Measurements from ENCODE around the gene KCNK13. TPM values are rescaled to one million over a fixed set of nuclear protein-coding genes. Genes with fewer than 3 reads are reported as not detected.

KCNK13 gene
- total and polyA plus RNA-seq, 9 of the 15 experiments (the other 6 are each of a cell fraction or from before 2014, with no cell fraction given): 0.03 to 0.05 TPM; not detected in 7

DNA sequence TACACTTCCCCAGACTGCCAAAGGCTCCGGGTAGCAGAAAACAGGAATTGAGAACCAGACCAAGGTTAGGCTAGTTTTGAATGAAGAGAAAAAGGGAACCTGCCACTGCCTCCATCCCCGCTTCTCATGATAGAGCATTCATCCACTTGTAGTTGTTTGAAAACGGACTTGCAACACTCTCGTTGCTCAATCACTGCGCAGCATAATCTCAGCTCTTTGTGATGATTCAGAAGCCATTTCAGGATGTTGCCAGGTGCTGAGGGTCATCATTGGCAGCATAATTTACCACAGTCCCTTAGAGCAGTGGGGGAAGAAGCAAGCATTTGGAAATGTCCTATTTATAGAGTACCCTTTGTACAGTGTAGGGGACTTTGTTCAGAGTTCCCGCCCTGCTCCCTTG, 25.6 kb downstream of the KCNK13 start:
- H3K4me2 ChIP-seq (ENCODE audit: insufficient read depth, low read length): no peak overlapping the region

More for the DNA sequence above, 25.6 kb downstream of the KCNK13 start:
- no peak for TF ChIP-seq ZNF175 (CRISPR knock-in tag; IDR thresholded peaks at IDR 0.05; ENCODE audit: low read depth)
- TF ChIP-seq, protein P1, sequence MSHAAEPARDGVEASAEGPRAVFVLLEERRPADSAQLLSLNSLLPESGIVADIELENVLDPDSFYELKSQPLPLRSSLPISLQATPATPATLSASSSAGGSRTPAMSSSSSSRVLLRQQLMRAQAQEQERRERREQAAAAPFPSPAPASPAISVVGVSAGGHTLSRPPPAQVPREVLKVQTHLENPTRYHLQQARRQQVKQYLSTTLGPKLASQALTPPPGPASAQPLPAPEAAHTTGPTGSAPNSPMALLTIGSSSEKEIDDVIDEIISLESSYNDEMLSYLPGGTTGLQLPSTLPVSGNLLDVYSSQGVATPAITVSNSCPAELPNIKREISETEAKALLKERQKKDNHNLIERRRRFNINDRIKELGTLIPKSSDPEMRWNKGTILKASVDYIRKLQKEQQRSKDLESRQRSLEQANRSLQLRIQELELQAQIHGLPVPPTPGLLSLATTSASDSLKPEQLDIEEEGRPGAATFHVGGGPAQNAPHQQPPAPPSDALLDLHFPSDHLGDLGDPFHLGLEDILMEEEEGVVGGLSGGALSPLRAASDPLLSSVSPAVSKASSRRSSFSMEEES (CRISPR knock-in tag; IDR thresholded peaks at IDR 0.05): no peak
- TF ChIP-seq, protein P2, sequence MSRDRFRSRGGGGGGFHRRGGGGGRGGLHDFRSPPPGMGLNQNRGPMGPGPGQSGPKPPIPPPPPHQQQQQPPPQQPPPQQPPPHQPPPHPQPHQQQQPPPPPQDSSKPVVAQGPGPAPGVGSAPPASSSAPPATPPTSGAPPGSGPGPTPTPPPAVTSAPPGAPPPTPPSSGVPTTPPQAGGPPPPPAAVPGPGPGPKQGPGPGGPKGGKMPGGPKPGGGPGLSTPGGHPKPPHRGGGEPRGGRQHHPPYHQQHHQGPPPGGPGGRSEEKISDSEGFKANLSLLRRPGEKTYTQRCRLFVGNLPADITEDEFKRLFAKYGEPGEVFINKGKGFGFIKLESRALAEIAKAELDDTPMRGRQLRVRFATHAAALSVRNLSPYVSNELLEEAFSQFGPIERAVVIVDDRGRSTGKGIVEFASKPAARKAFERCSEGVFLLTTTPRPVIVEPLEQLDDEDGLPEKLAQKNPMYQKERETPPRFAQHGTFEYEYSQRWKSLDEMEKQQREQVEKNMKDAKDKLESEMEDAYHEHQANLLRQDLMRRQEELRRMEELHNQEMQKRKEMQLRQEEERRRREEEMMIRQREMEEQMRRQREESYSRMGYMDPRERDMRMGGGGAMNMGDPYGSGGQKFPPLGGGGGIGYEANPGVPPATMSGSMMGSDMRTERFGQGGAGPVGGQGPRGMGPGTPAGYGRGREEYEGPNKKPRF (IDR thresholded peaks at IDR 0.05; ENCODE audit: low read depth, low read length): no peak
- TF ChIP-seq BRCA1 (IDR thresholded peaks at IDR 0.05): no peak
- no peak for TF ChIP-seq BRCA1 (CRISPR knock-in tag; IDR thresholded peaks at IDR 0.05)
- no peak for TF ChIP-seq EP300 (IDR thresholded peaks at IDR 0.05; ENCODE audit: low read length)
- TF ChIP-seq MIER1 (IDR thresholded peaks at IDR 0.05; ENCODE audit: low read depth): no peak
- TF ChIP-seq NFIX (CRISPR knock-in tag; IDR thresholded peaks at IDR 0.05; ENCODE audit: low read depth): no peak
- TF ChIP-seq, protein P3, sequence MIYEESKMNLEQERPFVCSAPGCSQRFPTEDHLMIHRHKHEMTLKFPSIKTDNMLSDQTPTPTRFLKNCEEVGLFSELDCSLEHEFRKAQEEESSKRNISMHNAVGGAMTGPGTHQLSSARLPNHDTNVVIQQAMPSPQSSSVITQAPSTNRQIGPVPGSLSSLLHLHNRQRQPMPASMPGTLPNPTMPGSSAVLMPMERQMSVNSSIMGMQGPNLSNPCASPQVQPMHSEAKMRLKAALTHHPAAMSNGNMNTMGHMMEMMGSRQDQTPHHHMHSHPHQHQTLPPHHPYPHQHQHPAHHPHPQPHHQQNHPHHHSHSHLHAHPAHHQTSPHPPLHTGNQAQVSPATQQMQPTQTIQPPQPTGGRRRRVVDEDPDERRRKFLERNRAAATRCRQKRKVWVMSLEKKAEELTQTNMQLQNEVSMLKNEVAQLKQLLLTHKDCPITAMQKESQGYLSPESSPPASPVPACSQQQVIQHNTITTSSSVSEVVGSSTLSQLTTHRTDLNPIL (CRISPR knock-in tag; IDR thresholded peaks at IDR 0.05): no peak
- TF ChIP-seq, protein P4, sequence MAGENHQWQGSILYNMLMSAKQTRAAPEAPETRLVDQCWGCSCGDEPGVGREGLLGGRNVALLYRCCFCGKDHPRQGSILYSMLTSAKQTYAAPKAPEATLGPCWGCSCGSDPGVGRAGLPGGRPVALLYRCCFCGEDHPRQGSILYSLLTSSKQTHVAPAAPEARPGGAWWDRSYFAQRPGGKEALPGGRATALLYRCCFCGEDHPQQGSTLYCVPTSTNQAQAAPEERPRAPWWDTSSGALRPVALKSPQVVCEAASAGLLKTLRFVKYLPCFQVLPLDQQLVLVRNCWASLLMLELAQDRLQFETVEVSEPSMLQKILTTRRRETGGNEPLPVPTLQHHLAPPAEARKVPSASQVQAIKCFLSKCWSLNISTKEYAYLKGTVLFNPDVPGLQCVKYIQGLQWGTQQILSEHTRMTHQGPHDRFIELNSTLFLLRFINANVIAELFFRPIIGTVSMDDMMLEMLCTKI (IDR thresholded peaks at IDR 0.05; ENCODE audit: partially characterized antibody): no peak
- no peak for TF ChIP-seq TAF1 (IDR thresholded peaks at IDR 0.05; ENCODE audit: control insufficient read depth, extremely low read depth, insufficient read depth, low read length, severe bottlenecking)
- in situ Hi-C loops (cut with MboI): no loop called here
- ATAC-seq: no peak
- no peak overlapping the region for H3K27ac ChIP-seq (ENCODE audit: extremely low read depth, low read depth, low read length)
- no peak overlapping the region for H3K9ac ChIP-seq (ENCODE audit: insufficient read depth in 1 of 2, low read depth in 2 of 2, low read length in 2 of 2)
- H3K4me1 ChIP-seq (replicated peaks in 1 of 2; ENCODE audit: control insufficient read depth in 2 of 2, insufficient read depth in 2 of 2, low read length in 2 of 2): no peaks in the 10 kb centered on the region
- no peak for FAIRE-seq
- WGBS (ENCODE audit: insufficient coverage, low coverage, missing lambda C conversion rate): 0% methylated on average over 6 of the region's 6 CpGs
- intact Hi-C loops (cut with micrococcal nuclease): no loop called here
- no peak for DNase-seq (ENCODE audit: extremely low read depth in 1 of 4, low spot score in 3 of 4)
- POLR2A ChIA-PET: no interaction called here
- H3K36me3 ChIP-seq (ENCODE audit: control insufficient read depth, insufficient read depth, low read length): no peaks in the 10 kb centered on the region
- no peak overlapping the region for H3K4me3 ChIP-seq
- no peaks in the 10 kb centered on the region for H4K20me1 ChIP-seq (replicated peaks; ENCODE audit: control insufficient read depth, insufficient read depth, low read length)
- CTCF ChIA-PET (ENCODE audit: low intra/inter-chr PET ratio): no interaction called here
- no peak overlapping the region for H2AFZ ChIP-seq (ENCODE audit: low read depth, low read length)
- no peaks in the 10 kb centered on the region for H3K9me3 ChIP-seq (replicated peaks; ENCODE audit: control insufficient read depth, insufficient read depth, low read depth, low read length)
- H3K27me3 ChIP-seq (ENCODE audit: control insufficient read depth in 2 of 2, insufficient read depth in 2 of 2, low read length in 2 of 2): no peaks in the 10 kb centered on the region
- no peaks in the 10 kb centered on the region for H3K79me2 ChIP-seq (ENCODE audit: control insufficient read depth, insufficient read depth, low read length)
- no TSS peak for BruUV-seq (replicated peaks)
- H3K9me1 ChIP-seq (ENCODE audit: control insufficient read depth, insufficient read depth, low read length): no peaks in the 10 kb centered on the region
